ENCODE results near the gene PCDHA1. TPM values are rescaled to one million over a fixed set of nuclear protein-coding genes. Genes with fewer than 3 reads are reported as not detected.
A peak's percentile ranks its signal among the peaks of the same experiment; 100 is the strongest.
"Not testable (repeated sequence)": the region's sequence is repeated elsewhere in the genome, so short reads cannot be mapped to it uniquely, and the experiment has no call there.

PCDHA1 gene
- total and polyA plus RNA-seq, 4 experiments from 2014 or later = not detected

- peaks cover 3 to 69% (median 47%) of the 10 kb centered on the region in 8 donors for H3K9me3 Mint-ChIP-seq
- H3K36me3 ChIP-seq (ENCODE audit: insufficient read depth, low read length); H3K4me3 Mint-ChIP-seq; H3K4me1 ChIP-seq (ENCODE audit: insufficient read depth, low read length); CTCF ChIA-PET (ENCODE audit: partially characterized antibody); POLR2A ChIA-PET (ENCODE audit: partially characterized antibody); DNase-seq; H3K4me3 ChIP-seq (ENCODE audit: low read length in 2 of 2); H3K4me1 Mint-ChIP-seq; H3K27me3 ChIP-seq (ENCODE audit: insufficient read depth, low read length); intact Hi-C loops (cut with micrococcal nuclease); H3K27ac ChIP-seq (ENCODE audit: low read depth, low read length); H3K36me3 Mint-ChIP-seq; H3K27ac Mint-ChIP-seq; H3K9me3 ChIP-seq (ENCODE audit: control insufficient read depth in 1 of 2, low read length in 2 of 2): not testable (repeated sequence)
- peaks cover 17 to 23% of the 10 kb centered on the region in 2 donors for H3K27me3 Mint-ChIP-seq
Measured at GRCh38 chr5:140876541-140877261, 90.8 kb downstream of the PCDHA1 start.

GRCh38 chr5:140877262-140877581 lies 91.3 kb downstream of the PCDHA1 start:
- intact Hi-C loops (cut with micrococcal nuclease) = no loop called here
- H3K9me3 ChIP-seq (ENCODE audit: control insufficient read depth in 1 of 2, low read length in 2 of 2) = no peaks in the 10 kb centered on the region
- CTCF ChIA-PET (ENCODE audit: partially characterized antibody) = no interaction called here
- H3K4me3 Mint-ChIP-seq = no peak overlapping the region
- no peaks in the 10 kb centered on the region for H3K4me1 ChIP-seq (ENCODE audit: insufficient read depth, low read length)
- no peaks in the 10 kb centered on the region for H3K27me3 ChIP-seq (ENCODE audit: insufficient read depth, low read length)
- peaks cover 19 to 23% of the 10 kb centered on the region in 2 donors for H3K27me3 Mint-ChIP-seq
- H3K36me3 Mint-ChIP-seq = peaks cover 0 to 2% of the 10 kb centered on the region in 2 donors
- no peaks in the 10 kb centered on the region for H3K36me3 ChIP-seq (ENCODE audit: insufficient read depth, low read length)
- DNase-seq = no peak
- H3K4me3 ChIP-seq (ENCODE audit: low read length in 2 of 2) = no peak overlapping the region
- peaks cover 3 to 69% (median 46%) of the 10 kb centered on the region in 8 donors for H3K9me3 Mint-ChIP-seq
- POLR2A ChIA-PET (ENCODE audit: partially characterized antibody) = no interaction called here
- H3K27ac Mint-ChIP-seq = no peak overlapping the region
- H3K27ac ChIP-seq (ENCODE audit: low read depth, low read length) = no peak overlapping the region
- no peaks in the 10 kb centered on the region for H3K4me1 Mint-ChIP-seq

DNA sequence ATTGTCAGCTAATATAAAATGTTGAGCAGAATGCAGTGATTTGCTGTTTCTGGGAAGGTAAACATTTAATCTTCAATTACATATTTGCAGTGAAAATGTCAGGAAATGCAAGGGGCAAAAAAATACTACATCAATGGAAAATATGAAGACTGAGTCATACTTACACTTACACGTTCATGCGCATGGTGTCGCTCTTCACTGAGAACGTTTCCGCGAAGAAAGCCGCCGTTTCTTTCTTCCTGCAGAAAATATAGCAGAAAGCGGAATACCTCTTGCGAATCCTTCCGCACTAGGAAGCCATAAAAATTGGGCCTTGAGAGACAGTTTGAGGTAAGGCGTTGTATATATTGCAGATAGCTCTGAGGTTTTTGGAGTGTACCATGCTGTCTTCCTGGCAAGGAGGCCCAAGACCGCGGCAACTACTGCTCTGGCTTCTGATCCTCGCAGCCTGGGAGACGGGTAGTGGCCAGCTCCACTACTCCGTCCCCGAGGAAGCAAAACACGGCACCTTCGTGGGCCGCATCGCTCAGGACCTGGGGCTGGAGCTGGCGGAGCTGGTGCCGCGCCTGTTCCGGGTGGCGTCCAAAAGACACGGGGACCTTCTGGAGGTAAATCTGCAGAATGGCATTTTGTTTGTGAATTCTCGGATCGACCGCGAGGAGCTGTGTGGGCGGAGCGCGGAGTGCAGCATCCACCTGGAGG lies 96.1 kb downstream of the PCDHA1 start, which contains the start of gene PCDHA13:
TSS of gene PCDHA13 (plus strand) at position 236 of the 702 bp plus-strand sequence. CDS start at position 381, 145 bp downstream.
- DNase-seq = no peak
- POLR2A ChIA-PET (ENCODE audit: partially characterized antibody) = no interaction called here
- Mint-ChIP-seq H3K4me3 (peak within 1 kb of the TSS in 1 of 8 donors; percentile 5), H3K4me1 (no peaks in the 10 kb centered on the region), H3K27ac (no peak within 1 kb of the TSS), H3K36me3 (peaks cover 0 to 2% of the 10 kb centered on the region in 2 donors), H3K27me3 (peaks cover 16 to 17% of the 10 kb centered on the region in 2 donors), H3K9me3 (peaks cover 0 to 58% (median 40%) of the 10 kb centered on the region in 8 donors)
- intact Hi-C loops (cut with micrococcal nuclease) = no loop called here
- H3K36me3 ChIP-seq (ENCODE audit: insufficient read depth, low read length) = no peaks in the 10 kb centered on the region
- H3K4me3 ChIP-seq (ENCODE audit: low read length in 2 of 2) = no peak within 1 kb of the TSS
- H3K27me3 ChIP-seq (ENCODE audit: insufficient read depth, low read length) = no peaks in the 10 kb centered on the region
- CTCF ChIA-PET (ENCODE audit: partially characterized antibody) = no interaction called here
- no peaks in the 10 kb centered on the region for H3K9me3 ChIP-seq (ENCODE audit: control insufficient read depth in 1 of 2, low read length in 2 of 2)
- no peaks in the 10 kb centered on the region for H3K4me1 ChIP-seq (ENCODE audit: insufficient read depth, low read length)
- H3K27ac ChIP-seq (ENCODE audit: low read depth, low read length) = no peak within 1 kb of the TSS

- Histone ChIP-seq H3K4me1 (ENCODE audit: insufficient read depth, low read length) (no peaks in the 10 kb centered on the region), H3K36me3 (ENCODE audit: insufficient read depth, low read length) (no peaks in the 10 kb centered on the region), H3K27me3 (ENCODE audit: insufficient read depth, low read length) (no peaks in the 10 kb centered on the region), H3K4me3 (ENCODE audit: low read length in 2 of 2) (no peak overlapping the region), H3K27ac (ENCODE audit: low read depth, low read length) (no peak overlapping the region), H3K9me3 (ENCODE audit: control insufficient read depth in 1 of 2, low read length in 2 of 2) (no peaks in the 10 kb centered on the region)
- H3K27ac Mint-ChIP-seq = no peak overlapping the region
- intact Hi-C loops (cut with micrococcal nuclease) = no loop called here
- H3K4me3 Mint-ChIP-seq = peak overlapping the region in 1 of 8 donors; percentile 5
- CTCF ChIA-PET (ENCODE audit: partially characterized antibody) = no interaction called here
- H3K4me1 Mint-ChIP-seq = no peaks in the 10 kb centered on the region
- H3K9me3 Mint-ChIP-seq = peaks cover 0 to 61% (median 41%) of the 10 kb centered on the region in 8 donors
- DNase-seq = no peak
- POLR2A ChIA-PET (ENCODE audit: partially characterized antibody) = no interaction called here
- H3K36me3 Mint-ChIP-seq = peaks cover 0 to 2% of the 10 kb centered on the region in 2 donors
- peaks cover 16 to 19% of the 10 kb centered on the region in 2 donors for H3K27me3 Mint-ChIP-seq
Measured at GRCh38 chr5:140882591-140882899, 96.6 kb downstream of the PCDHA1 start.

DNA sequence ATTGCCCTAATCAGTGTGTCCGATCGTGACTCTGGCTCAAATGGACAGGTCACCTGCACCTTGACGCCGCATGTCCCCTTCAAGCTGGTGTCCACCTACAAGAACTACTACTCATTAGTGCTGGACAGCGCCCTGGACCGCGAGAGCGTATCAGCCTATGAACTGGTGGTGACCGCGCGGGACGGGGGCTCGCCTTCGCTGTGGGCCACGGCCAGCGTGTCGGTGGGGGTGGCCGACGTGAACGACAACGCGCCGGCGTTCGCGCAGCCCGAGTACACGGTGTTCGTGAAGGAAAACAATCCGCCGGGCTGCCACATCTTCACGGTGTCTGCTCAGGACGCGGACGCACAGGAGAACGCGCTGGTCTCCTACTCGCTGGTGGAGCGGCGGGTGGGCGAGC lies 97.4 kb downstream of the PCDHA1 start:
- CTCF ChIA-PET (ENCODE audit: partially characterized antibody) = no interaction called here
- DNase-seq = no peak
- intact Hi-C loops (cut with micrococcal nuclease) = no loop called here

GRCh38 chr5:140883927-140884697 lies 98.2 kb downstream of the PCDHA1 start:
- Histone ChIP-seq H3K27me3 (ENCODE audit: insufficient read depth, low read length) (no peaks in the 10 kb centered on the region), H3K36me3 (ENCODE audit: insufficient read depth, low read length) (no peaks in the 10 kb centered on the region), H3K9me3 (ENCODE audit: control insufficient read depth in 1 of 2, low read length in 2 of 2) (no peaks in the 10 kb centered on the region), H3K4me3 (ENCODE audit: low read length in 2 of 2) (no peak overlapping the region), H3K27ac (ENCODE audit: low read depth, low read length) (no peak overlapping the region), H3K4me1 (ENCODE audit: insufficient read depth, low read length) (no peaks in the 10 kb centered on the region)
- intact Hi-C loops (cut with micrococcal nuclease) = no loop called here
- Mint-ChIP-seq H3K27me3 (peaks cover 13 to 19% of the 10 kb centered on the region in 2 donors), H3K36me3 (peaks cover 0 to 2% of the 10 kb centered on the region in 2 donors), H3K4me3 (no peak overlapping the region), H3K4me1 (no peaks in the 10 kb centered on the region), H3K9me3 (peaks cover 0 to 56% (median 37%) of the 10 kb centered on the region in 8 donors), H3K27ac (no peak overlapping the region)
- ChIA-PET CTCF (ENCODE audit: partially characterized antibody) (no interaction called here), POLR2A (ENCODE audit: partially characterized antibody) (no interaction called here)
- no peak for DNase-seq

More for the DNA sequence above, 97.4 kb downstream of the PCDHA1 start:
- H3K36me3 ChIP-seq (ENCODE audit: insufficient read depth, low read length) = no peaks in the 10 kb centered on the region
- H3K9me3 Mint-ChIP-seq = peaks cover 0 to 61% (median 40%) of the 10 kb centered on the region in 8 donors
- no peak overlapping the region for H3K4me3 Mint-ChIP-seq
- peaks cover 16 to 19% of the 10 kb centered on the region in 2 donors for H3K27me3 Mint-ChIP-seq
- peak overlapping the region in 1 of 7 donors; percentile 8 for H3K27ac Mint-ChIP-seq
- H3K4me3 ChIP-seq (ENCODE audit: low read length in 2 of 2) = no peak overlapping the region
- H3K4me1 ChIP-seq (ENCODE audit: insufficient read depth, low read length) = no peaks in the 10 kb centered on the region
- H3K27me3 ChIP-seq (ENCODE audit: insufficient read depth, low read length) = no peaks in the 10 kb centered on the region
- H3K27ac ChIP-seq (ENCODE audit: low read depth, low read length) = no peak overlapping the region
- no peaks in the 10 kb centered on the region for H3K4me1 Mint-ChIP-seq
- H3K9me3 ChIP-seq (ENCODE audit: control insufficient read depth in 1 of 2, low read length in 2 of 2) = no peaks in the 10 kb centered on the region
- POLR2A ChIA-PET (ENCODE audit: partially characterized antibody) = no interaction called here
- H3K36me3 Mint-ChIP-seq = peaks cover 0 to 2% of the 10 kb centered on the region in 2 donors

DNA sequence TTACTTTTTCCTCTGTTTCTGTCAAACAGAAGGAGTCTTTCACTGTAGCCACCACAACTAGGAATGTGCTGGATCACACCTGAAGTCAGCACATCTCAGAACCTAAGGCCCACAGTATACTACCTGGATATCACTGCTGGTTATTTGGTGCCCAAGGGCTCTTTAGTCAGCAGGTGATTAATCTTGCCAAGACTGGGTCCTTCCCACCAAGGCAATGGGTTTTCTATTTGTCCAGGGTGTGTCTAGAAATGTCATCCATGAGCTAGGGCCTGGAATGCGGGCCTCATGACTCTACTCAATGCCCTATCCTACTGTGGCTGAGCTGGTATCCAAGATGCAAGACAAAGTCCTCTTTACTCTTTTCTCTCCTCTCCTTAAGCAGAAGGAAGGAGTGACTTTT lies 130.4 kb downstream of the PCDHA1 start:
- no peaks in the 10 kb centered on the region for H3K36me3 Mint-ChIP-seq
- H3K4me3 ChIP-seq (ENCODE audit: low read length in 2 of 2) = no peak overlapping the region
- no peaks in the 10 kb centered on the region for H3K36me3 ChIP-seq (ENCODE audit: insufficient read depth, low read length)
- peaks cover 2 to 4% of the 10 kb centered on the region in 2 donors for H3K27me3 Mint-ChIP-seq
- peaks cover 2 to 21% (median 8%) of the 10 kb centered on the region in 8 donors for H3K9me3 Mint-ChIP-seq
- intact Hi-C loops (cut with micrococcal nuclease) = no loop called here
- no peak overlapping the region for H3K27ac ChIP-seq (ENCODE audit: low read depth, low read length)
- DNase-seq = no peak
- H3K4me3 Mint-ChIP-seq = no peak overlapping the region
- H3K4me1 Mint-ChIP-seq = no peaks in the 10 kb centered on the region
- ChIA-PET POLR2A (ENCODE audit: partially characterized antibody) (no interaction called here), CTCF (ENCODE audit: partially characterized antibody) (no interaction called here)
- no peak overlapping the region for H3K27ac Mint-ChIP-seq
- H3K27me3 ChIP-seq (ENCODE audit: insufficient read depth, low read length) = no peaks in the 10 kb centered on the region
- no peaks in the 10 kb centered on the region for H3K9me3 ChIP-seq (ENCODE audit: control insufficient read depth in 1 of 2, low read length in 2 of 2)
- no peaks in the 10 kb centered on the region for H3K4me1 ChIP-seq (ENCODE audit: insufficient read depth, low read length)

Measured in CD4-positive, alpha-beta memory T cell (primary cell).